Mucosa of descending colon (tissue), 3 donors: ENCODE results near the gene MAP3K3. TPM values are rescaled to one million over a fixed set of nuclear protein-coding genes. Genes with fewer than 3 reads are reported as not detected.

Experiments
- ATAC-seq: fragments of 200-7000 bp; cut with Tn5 transposase; one replicate; pipeline ENCODE4 v1.9.1; 2020; ENCODE audit warnings: mild to moderate bottlenecking, moderate library complexity
- DNase-seq, 3 donors: peaks; one replicate each; pipeline ENCODE4 v3.0.0-alpha.2; 2020
- H3K36me3 ChIP-seq: fragments of 200-600 bp; one replicate; pipeline ENCODE4 v1.8.0; 2021; ENCODE audit warnings: low read depth, mild to moderate bottlenecking
- H3K4me1 ChIP-seq: fragments of 200-600 bp; one replicate; pipeline ENCODE4 v1.8.0; 2021; ENCODE audit warnings: low read depth, mild to moderate bottlenecking
- H3K4me3 ChIP-seq: fragments of 200-600 bp; one replicate; pipeline ENCODE4 v1.8.0; 2021; ENCODE audit warnings: mild to moderate bottlenecking
- H3K9me3 ChIP-seq: fragments of 200-600 bp; one replicate; pipeline ENCODE4 v1.8.0; 2021; ENCODE audit warnings: mild to moderate bottlenecking
- CTCF ChIP-seq: fragments of 200-600 bp; IDR thresholded peaks from one replicate; pipeline ENCODE4 v1.8.0; 2022; ENCODE audit warnings: antibody characterized with exemption, mild to moderate bottlenecking
- intact Hi-C, 2 donors: fragments of 100-400 bp; cut with DNase I in 1 of 2; cut with micrococcal nuclease in 1 of 2; formaldehyde crosslinking; loops; one replicate each; pipeline versions ENCODE4 v1.11.0 to v1.11.1; 2022; cut with DNase I, micrococcal nuclease
- total RNA-seq, 3 donors: library from RNA; stranded (reverse); fragmentation: NEBNext Ultra II Directional in 2 of 3; extraction: Animal tissue kit (Norgen Biotek cat#: 25700) in 2 of 3; gene quantifications; one replicate each; pipeline versions ENCODE4 v1.2.1 to v1.2.4, GENCODE V29; 2021 to 2023
- donor health status: DM: no; HTN: no; CAD: no; lungs with moderate emphysema.
- donor health status: DM: no; HTN: no; CAD: no.
- donor health status: DM: no; HTN: yes; CAD: no.

The MAP3K3 gene
- total RNA-seq, 3 donors from 2014 or later: 13.0 to 54.7 (median 18.5) TPM

GRCh38 chr17:63647936-63648335, 25.7 kb downstream of the MAP3K3 start:
- Histone ChIP-seq H3K4me3 (no peak overlapping the region), H3K9me3 (no peaks in the 10 kb centered on the region), H3K36me3 (no peaks in the 10 kb centered on the region), H3K4me1 (no peaks in the 10 kb centered on the region)
- DNase-seq (no peak), ATAC-seq (no peak)
- no peak for TF ChIP-seq CTCF
- intact Hi-C loops: no loop called here

DNA sequence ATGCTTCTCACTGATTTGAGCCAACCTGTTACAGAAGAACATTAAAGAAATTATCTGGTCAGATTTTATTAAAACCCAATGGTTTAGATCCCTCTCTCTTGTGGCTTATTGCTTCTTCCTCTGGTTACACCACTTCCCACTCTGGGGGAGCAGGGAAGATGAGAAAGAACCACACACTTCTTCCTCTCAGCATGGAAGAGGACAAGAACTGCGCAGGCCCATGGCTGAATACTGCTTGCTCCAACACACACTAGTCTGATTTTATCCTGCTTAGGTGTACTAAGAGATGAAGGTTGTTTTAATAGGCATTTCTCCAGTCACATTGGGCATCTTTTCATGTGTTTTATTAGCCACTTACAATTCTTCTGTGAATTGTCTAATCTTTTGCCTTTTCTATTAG, 27.6 kb downstream of the MAP3K3 start:
- H3K4me3 ChIP-seq: no peak overlapping the region
- ATAC-seq: peak; percentile 43
- TF ChIP-seq CTCF: no peak

GRCh38 chr17:63652106-63652505, 29.9 kb downstream of the MAP3K3 start:
- DNase-seq (no peak), ATAC-seq (no peak)
- no peak for TF ChIP-seq CTCF

More for the DNA sequence above, 27.6 kb downstream of the MAP3K3 start:
- no peaks in the 10 kb centered on the region for H3K9me3 ChIP-seq
- H3K36me3 ChIP-seq: no peaks in the 10 kb centered on the region
- H3K4me1 ChIP-seq: no peaks in the 10 kb centered on the region
- intact Hi-C loops: no loop called here
- no peak for DNase-seq

GRCh38 chr17:63653050-63653449, 30.8 kb downstream of the MAP3K3 start:
- no peak for TF ChIP-seq CTCF
- Histone ChIP-seq H3K4me3 (no peak overlapping the region), H3K36me3 (no peaks in the 10 kb centered on the region), H3K4me1 (no peaks in the 10 kb centered on the region), H3K9me3 (no peaks in the 10 kb centered on the region)
- intact Hi-C loops: no loop called here
- no peak for DNase-seq
- ATAC-seq: peak; percentile 29

More at GRCh38 chr17:63652106-63652505, 29.9 kb downstream of the MAP3K3 start:
- no peaks in the 10 kb centered on the region for H3K9me3 ChIP-seq
- H3K4me1 ChIP-seq: no peaks in the 10 kb centered on the region
- intact Hi-C loops: no loop called here
- no peak overlapping the region for H3K4me3 ChIP-seq
- no peaks in the 10 kb centered on the region for H3K36me3 ChIP-seq

DNA sequence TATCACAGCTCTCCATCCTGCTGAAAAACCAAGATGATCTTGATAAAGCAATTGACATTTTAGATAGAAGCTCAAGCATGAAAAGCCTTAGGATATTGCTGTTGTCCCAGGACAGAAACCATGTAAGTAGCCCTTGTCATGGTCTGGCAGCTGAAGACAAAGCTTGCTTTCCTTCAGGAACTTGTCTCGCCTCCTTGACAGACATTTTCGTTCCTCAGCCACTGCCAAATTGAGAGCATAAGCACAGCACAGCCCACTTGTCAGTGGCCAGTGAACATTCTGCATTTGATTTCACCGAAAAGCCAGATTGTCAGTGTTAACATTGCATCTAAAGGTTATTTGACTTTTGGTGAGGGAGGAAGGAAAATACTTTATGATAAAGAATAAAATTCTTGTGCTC, 35.6 kb downstream of the MAP3K3 start:
- no peak for DNase-seq
- Histone ChIP-seq H3K4me3 (no peak overlapping the region), H3K36me3 (no peaks in the 10 kb centered on the region), H3K4me1 (no peaks in the 10 kb centered on the region), H3K9me3 (no peaks in the 10 kb centered on the region)
- TF ChIP-seq CTCF: no peak
- intact Hi-C loops: no loop called here
- ATAC-seq: no peak

DNA sequence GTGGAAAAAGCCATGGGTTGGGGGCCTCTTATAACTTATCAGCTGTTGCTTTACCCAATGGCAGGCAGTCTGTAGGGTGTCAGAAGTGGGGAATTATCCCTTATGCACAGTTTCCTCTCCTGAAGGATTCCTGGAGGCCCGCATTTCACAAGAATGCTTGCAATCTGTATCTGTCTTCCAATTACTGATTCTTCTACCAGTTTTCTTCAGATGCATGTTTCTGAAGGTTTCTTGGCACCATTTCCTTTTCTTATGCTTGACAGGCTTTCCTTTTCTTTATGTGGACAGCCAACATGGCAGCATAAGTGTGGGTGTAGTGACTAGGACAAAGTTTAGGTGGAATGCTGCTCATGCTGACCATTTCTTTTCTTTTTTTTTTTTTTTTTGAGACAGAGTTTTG, 36.1 kb downstream of the MAP3K3 start:
- DNase-seq: no peak
- intact Hi-C loops: no loop called here
- no peaks in the 10 kb centered on the region for H3K9me3 ChIP-seq
- H3K4me3 ChIP-seq: no peak overlapping the region
- ATAC-seq: no peak
- no peak for TF ChIP-seq CTCF
- no peaks in the 10 kb centered on the region for H3K4me1 ChIP-seq
- H3K36me3 ChIP-seq: no peaks in the 10 kb centered on the region
